Kidney (tissue), 14 donors: ENCODE data around the gene C17orf67. TPM values are rescaled to one million over a fixed set of nuclear protein-coding genes. Genes with fewer than 3 reads are reported as not detected.

Experiments
- DNase-seq, 5 donors: peaks; one replicate each; pipeline ENCODE4 v3.0.0-alpha.2; 2013 to 2020
- FAIRE-seq: peaks from 2 replicates; lab custom pipeline; 2012; peaks lifted over from hg19 to GRCh38; lab: Jason Lieb, UNC
- H3K27ac ChIP-seq, 2 donors: one replicate each; pipeline ENCODE4 v1.7.0; 2013; ENCODE audit warnings: low read depth in 2 of 2, low read length in 2 of 2, inconsistent platforms in 1 of 2
- H3K27me3 ChIP-seq: one replicate; pipeline ENCODE4 v1.7.1; 2013; ENCODE audit warnings: low read length, inconsistent platforms; ENCODE audit not compliant: control insufficient read depth, insufficient read depth
- H3K36me3 ChIP-seq, 3 donors: one replicate each; pipeline versions ENCODE4 v1.7.0 to v1.7.1; 2013; ENCODE audit warnings: low read length in 3 of 3, control low read depth in 1 of 3, inconsistent platforms in 1 of 3; ENCODE audit not compliant: insufficient read depth in 3 of 3, control insufficient read depth in 2 of 3
- H3K4me1 ChIP-seq, 3 donors: one replicate each; pipeline versions ENCODE4 v1.7.0 to v1.7.1; 2013; ENCODE audit warnings: low read length in 3 of 3, inconsistent platforms in 1 of 3, low read depth in 1 of 3; ENCODE audit not compliant: control insufficient read depth in 2 of 3, insufficient read depth in 2 of 3
- H3K4me3 ChIP-seq, 3 donors: one replicate each; pipeline versions ENCODE4 v1.7.0 to v1.8.1; 2013; ENCODE audit warnings: low read length in 3 of 3, control low read depth in 1 of 3, inconsistent platforms in 1 of 3
- H3K9ac ChIP-seq, 3 donors: one replicate each; pipeline versions ENCODE4 v1.7.0 to v1.7.1; 2013; ENCODE audit warnings: low read length in 3 of 3, control low read depth in 1 of 3, inconsistent platforms in 1 of 3
- H3K9me3 ChIP-seq, 3 donors: one replicate each; pipeline versions ENCODE4 v1.7.0 to v1.7.1; 2013; ENCODE audit warnings: low read length in 3 of 3, control low read depth in 1 of 3, inconsistent platforms in 1 of 3; ENCODE audit not compliant: control insufficient read depth in 2 of 3, insufficient read depth in 1 of 3
- intact Hi-C: fragments of 100-400 bp; cut with DNase I; formaldehyde crosslinking; loops from one replicate; pipeline ENCODE4 v1.11.1; 2022
- polyA plus RNA-seq: library from polyadenylated mRNA; stranded (reverse); fragments of 350-450 nt; fragmentation: Illumina TruSeq; extraction: RNeasy Lipid Tissue Mini Kit (QIAGEN cat#74804); gene quantifications from one replicate; pipeline ENCODE4 v1.2.3, GENCODE V29; 2014; ENCODE audit warnings: low read depth, low replicate concordance; ENCODE audit not compliant: insufficient read depth
- total RNA-seq: library from RNA; stranded (reverse); fragmentation: NEBNext Ultra II Directional; extraction: Animal tissue kit (Norgen Biotek cat#: 25700); gene quantifications from one replicate; pipeline ENCODE4 v1.2.1, GENCODE V29; 2021
- TF ChIP-seq, protein P1 (sequence below): IDR thresholded peaks from 3 replicates; pipeline ENCODE4 v1.5.1; 2012; ENCODE audit warnings: mild to moderate bottlenecking, moderate library complexity, borderline replicate concordance; ENCODE audit not compliant: insufficient read depth; ENCODE audit errors: extremely low read depth
- donor health status: control.
- donor health status: control.
- donor health status: control.
- donor health status: control.
- donor health status: control.
- donor health status: DM: yes; HTN: yes; CAD: no.
- donor health status: Normal renal cell carcinoma (clear cell type).

C17orf67 gene
- total and polyA plus RNA-seq, 2 donors from 2014 or later: 0.69 to 2.0 TPM

- no peak overlapping the region for H3K27ac ChIP-seq
- TF ChIP-seq, protein P1, sequence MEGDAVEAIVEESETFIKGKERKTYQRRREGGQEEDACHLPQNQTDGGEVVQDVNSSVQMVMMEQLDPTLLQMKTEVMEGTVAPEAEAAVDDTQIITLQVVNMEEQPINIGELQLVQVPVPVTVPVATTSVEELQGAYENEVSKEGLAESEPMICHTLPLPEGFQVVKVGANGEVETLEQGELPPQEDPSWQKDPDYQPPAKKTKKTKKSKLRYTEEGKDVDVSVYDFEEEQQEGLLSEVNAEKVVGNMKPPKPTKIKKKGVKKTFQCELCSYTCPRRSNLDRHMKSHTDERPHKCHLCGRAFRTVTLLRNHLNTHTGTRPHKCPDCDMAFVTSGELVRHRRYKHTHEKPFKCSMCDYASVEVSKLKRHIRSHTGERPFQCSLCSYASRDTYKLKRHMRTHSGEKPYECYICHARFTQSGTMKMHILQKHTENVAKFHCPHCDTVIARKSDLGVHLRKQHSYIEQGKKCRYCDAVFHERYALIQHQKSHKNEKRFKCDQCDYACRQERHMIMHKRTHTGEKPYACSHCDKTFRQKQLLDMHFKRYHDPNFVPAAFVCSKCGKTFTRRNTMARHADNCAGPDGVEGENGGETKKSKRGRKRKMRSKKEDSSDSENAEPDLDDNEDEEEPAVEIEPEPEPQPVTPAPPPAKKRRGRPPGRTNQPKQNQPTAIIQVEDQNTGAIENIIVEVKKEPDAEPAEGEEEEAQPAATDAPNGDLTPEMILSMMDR: no peak
- DNase-seq (no peak), FAIRE-seq (no peak)
- H3K27me3 ChIP-seq: no peaks in the 10 kb centered on the region
- peaks cover 0 to 14% (median 4%) of the 10 kb centered on the region in 3 donors for H3K4me1 ChIP-seq
- no peaks in the 10 kb centered on the region for H3K9me3 ChIP-seq
- H3K36me3 ChIP-seq: no peaks in the 10 kb centered on the region
- no peak overlapping the region for H3K4me3 ChIP-seq
- intact Hi-C loops: no loop called here
- no peak overlapping the region for H3K9ac ChIP-seq
Measured at GRCh38 chr17:56830726-56831368, 2.9 kb downstream of the C17orf67 start.

GRCh38 chr17:56826611-56827414 lies 6.9 kb downstream of the C17orf67 start:
- TF ChIP-seq, protein P1: no peak
- Histone ChIP-seq H3K9ac (no peak overlapping the region), H3K4me1 (peaks cover 0 to 2% (median 0%) of the 10 kb centered on the region in 3 donors), H3K9me3 (no peaks in the 10 kb centered on the region), H3K27ac (no peak overlapping the region), H3K4me3 (no peak overlapping the region), H3K36me3 (no peaks in the 10 kb centered on the region), H3K27me3 (no peaks in the 10 kb centered on the region)
- intact Hi-C loops: loop anchor here (10.0 kb wide), 1 partner anchor 118 kb away; no protein-coding TSS in a partner anchor
- no peak for DNase-seq
- FAIRE-seq: no peak

GRCh38 chr17:56824503-56824902 lies 9.2 kb downstream of the C17orf67 start:
- Histone ChIP-seq H3K36me3 (no peaks in the 10 kb centered on the region), H3K9ac (no peak overlapping the region), H3K9me3 (no peaks in the 10 kb centered on the region), H3K27ac (no peak overlapping the region), H3K27me3 (no peaks in the 10 kb centered on the region), H3K4me1 (peaks cover 0 to 5% (median 0%) of the 10 kb centered on the region in 3 donors), H3K4me3 (no peak overlapping the region)
- intact Hi-C loops: loop anchor here (10.0 kb wide), 1 partner anchor 120 kb away; no protein-coding TSS in a partner anchor
- no peak for FAIRE-seq
- TF ChIP-seq, protein P1: no peak
- DNase-seq: no peak
